ENCODE measurements around the gene DOCK2.

DNA sequence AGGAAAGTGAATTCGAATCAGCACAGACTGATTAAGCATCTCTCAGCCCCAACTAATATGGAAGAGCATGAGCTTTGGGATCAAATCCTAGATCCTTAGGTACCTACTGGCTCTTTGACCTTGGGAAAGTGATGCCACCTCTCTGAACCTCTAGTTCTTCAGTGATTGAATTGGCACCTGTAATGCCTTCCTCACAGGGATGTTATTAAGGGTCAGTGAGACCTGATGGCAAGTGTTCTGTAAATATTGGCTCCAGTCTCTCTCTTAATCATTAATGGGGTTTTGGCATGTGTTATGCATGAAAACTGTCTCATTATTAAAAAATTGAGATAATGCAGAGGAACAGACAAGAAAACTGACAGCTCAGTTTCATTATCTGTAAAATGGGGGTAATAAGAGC lies 227.4 kb downstream of the DOCK2 start:
- TF ChIP-seq EZH2 (IDR thresholded peaks at IDR 0.05) (no peak), EZH2phosphoT487 (IDR thresholded peaks at IDR 0.05) (no peak)
- TF ChIP-seq, protein P1, sequence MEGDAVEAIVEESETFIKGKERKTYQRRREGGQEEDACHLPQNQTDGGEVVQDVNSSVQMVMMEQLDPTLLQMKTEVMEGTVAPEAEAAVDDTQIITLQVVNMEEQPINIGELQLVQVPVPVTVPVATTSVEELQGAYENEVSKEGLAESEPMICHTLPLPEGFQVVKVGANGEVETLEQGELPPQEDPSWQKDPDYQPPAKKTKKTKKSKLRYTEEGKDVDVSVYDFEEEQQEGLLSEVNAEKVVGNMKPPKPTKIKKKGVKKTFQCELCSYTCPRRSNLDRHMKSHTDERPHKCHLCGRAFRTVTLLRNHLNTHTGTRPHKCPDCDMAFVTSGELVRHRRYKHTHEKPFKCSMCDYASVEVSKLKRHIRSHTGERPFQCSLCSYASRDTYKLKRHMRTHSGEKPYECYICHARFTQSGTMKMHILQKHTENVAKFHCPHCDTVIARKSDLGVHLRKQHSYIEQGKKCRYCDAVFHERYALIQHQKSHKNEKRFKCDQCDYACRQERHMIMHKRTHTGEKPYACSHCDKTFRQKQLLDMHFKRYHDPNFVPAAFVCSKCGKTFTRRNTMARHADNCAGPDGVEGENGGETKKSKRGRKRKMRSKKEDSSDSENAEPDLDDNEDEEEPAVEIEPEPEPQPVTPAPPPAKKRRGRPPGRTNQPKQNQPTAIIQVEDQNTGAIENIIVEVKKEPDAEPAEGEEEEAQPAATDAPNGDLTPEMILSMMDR (IDR thresholded peaks at IDR 0.05), result no peak

Data from neural progenitor cell (in vitro differentiated cells).